ENCODE data around the gene UNC5C.
A peak's percentile ranks its signal among the peaks of the same experiment; 100 is the strongest.

The UNC5C gene

GRCh38 chr4:95508421-95508820 is 40.4 kb downstream of the UNC5C start:
- in situ Hi-C loops (cut with HindIII; ENCODE audit: low sequenced_read_pairs) = no loop called here
- no peak overlapping the region for H3K4me3 ChIP-seq (ENCODE audit: low read depth, low read length)
- peak; percentile 26 for DNase-seq (ENCODE audit: low read depth)
- no peak for TF ChIP-seq CTCF (IDR thresholded peaks at IDR 0.05; ENCODE audit: low read depth, low read length, missing control alignments)

DNA sequence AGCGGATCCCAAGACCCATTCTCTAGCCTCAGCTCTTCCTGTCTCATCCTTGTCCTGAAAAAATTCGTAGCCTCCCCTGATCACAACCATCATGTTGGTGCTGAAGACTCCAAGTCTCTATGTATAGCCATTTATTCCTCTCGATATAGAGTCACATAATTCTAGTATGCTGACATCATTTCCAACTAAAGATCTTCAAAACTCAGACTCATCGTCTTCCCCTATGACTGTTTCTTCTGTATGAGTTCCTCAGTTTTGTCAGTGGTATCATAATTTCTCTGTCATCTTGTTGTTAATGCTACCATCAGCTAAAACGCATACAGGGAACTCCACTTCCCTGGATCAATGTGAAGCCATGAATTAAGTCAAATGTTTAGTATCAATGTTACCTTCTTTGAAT is 41.2 kb downstream of the UNC5C start:
- TF ChIP-seq CTCF (IDR thresholded peaks at IDR 0.05; ENCODE audit: low read depth, low read length, missing control alignments) = no peak
- no peak for DNase-seq (ENCODE audit: low read depth)
- no peak overlapping the region for H3K4me3 ChIP-seq (ENCODE audit: low read depth, low read length)
- in situ Hi-C loops (cut with HindIII; ENCODE audit: low sequenced_read_pairs) = no loop called here

- no peak overlapping the region for H3K4me3 ChIP-seq (ENCODE audit: low read depth, low read length)
- DNase-seq (ENCODE audit: low read depth) = no peak
- no peak for TF ChIP-seq CTCF (IDR thresholded peaks at IDR 0.05; ENCODE audit: low read depth, low read length, missing control alignments)
- in situ Hi-C loops (cut with HindIII; ENCODE audit: low sequenced_read_pairs) = no loop called here
Observed at GRCh38 chr4:95507147-95507546, 41.6 kb downstream of the UNC5C start.

GRCh38 chr4:95506264-95506663 is 42.5 kb downstream of the UNC5C start:
- in situ Hi-C loops (cut with HindIII; ENCODE audit: low sequenced_read_pairs) = no loop called here
- peak; percentile 19 for DNase-seq (ENCODE audit: low read depth)
- TF ChIP-seq CTCF (IDR thresholded peaks at IDR 0.05; ENCODE audit: low read depth, low read length, missing control alignments) = no peak
- no peak overlapping the region for H3K4me3 ChIP-seq (ENCODE audit: low read depth, low read length)

DNA sequence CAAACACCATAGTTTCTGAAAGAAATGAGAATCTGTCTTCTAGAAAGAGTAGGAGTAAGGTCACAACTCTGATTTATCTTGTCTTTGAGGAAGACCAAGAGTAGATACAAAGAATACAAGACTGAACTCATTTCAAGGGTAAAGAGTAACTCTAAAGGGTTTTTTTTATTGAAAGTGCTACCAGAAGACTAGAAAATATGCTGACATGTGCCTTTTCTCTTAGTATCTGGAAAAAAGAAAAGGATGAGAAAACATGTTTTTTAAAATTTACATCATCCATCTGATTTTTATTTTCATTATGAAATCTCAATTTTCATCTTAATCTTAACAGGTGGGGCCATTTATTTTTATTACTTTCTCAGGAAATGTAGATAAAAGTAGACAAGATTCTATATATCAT is 43.0 kb downstream of the UNC5C start:
- no peak for DNase-seq (ENCODE audit: low read depth)
- TF ChIP-seq CTCF (IDR thresholded peaks at IDR 0.05; ENCODE audit: low read depth, low read length, missing control alignments) = no peak
- no peak overlapping the region for H3K4me3 ChIP-seq (ENCODE audit: low read depth, low read length)
- in situ Hi-C loops (cut with HindIII; ENCODE audit: low sequenced_read_pairs) = no loop called here

GRCh38 chr4:95505151-95505550 is 43.6 kb downstream of the UNC5C start:
- in situ Hi-C loops (cut with HindIII; ENCODE audit: low sequenced_read_pairs) = no loop called here
- H3K4me3 ChIP-seq (ENCODE audit: low read depth, low read length) = no peak overlapping the region
- TF ChIP-seq CTCF (IDR thresholded peaks at IDR 0.05; ENCODE audit: low read depth, low read length, missing control alignments) = no peak
- peak; percentile 78 for DNase-seq (ENCODE audit: low read depth)

DNA sequence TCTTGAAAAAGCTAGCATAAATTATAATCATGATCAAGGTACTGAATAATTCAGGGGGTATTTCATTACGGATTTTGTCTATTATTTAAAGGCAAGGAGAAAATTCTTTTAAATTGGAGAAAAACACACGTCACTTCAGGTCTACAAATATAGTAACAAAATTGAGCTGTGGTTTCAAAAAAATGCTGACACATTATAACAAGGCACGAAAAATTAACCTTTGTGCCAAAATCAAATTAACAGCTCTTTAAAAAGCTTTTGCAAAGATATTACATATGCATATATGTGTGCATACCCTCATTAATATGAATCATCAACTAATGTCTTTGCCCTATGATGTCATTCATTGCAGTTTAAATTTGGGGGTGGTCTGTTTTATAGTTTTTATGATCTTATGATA is 44.3 kb downstream of the UNC5C start:
- no peak for DNase-seq (ENCODE audit: low read depth)
- TF ChIP-seq CTCF (IDR thresholded peaks at IDR 0.05; ENCODE audit: low read depth, low read length, missing control alignments) = no peak
- H3K4me3 ChIP-seq (ENCODE audit: low read depth, low read length) = no peak overlapping the region
- in situ Hi-C loops (cut with HindIII; ENCODE audit: low sequenced_read_pairs) = no loop called here
